Stimulated activated CD4-positive, alpha-beta T cell treated with anti-CD3 and anti-CD28 coated beads, Interleukin-1b, Interleukin-23, amount 100 ng/mL, for 48 hours (primary cell): ENCODE measurements around the gene CLEC14A.

ENCODE experiments used
- DNase-seq: peaks from one replicate; pipeline ENCODE4 v3.0.0-alpha.2; 2020

The CLEC14A gene

GRCh38 chr14:38205119-38205813, 50.6 kb downstream of the CLEC14A start:
- no peak for DNase-seq

- DNase-seq = no peak
Observed at GRCh38 chr14:38204719-38205115, 51.2 kb downstream of the CLEC14A start.
